Measurements from ENCODE around the gene HEXIM1. TPM values are rescaled to one million over a fixed set of nuclear protein-coding genes. Genes with fewer than 3 reads are reported as not detected.

Gene HEXIM1
- total RNA-seq, 2 experiments from 2014 or later: 12.1 to 16.4 TPM

Small RNA genes within 50 kb of the gene (microRNA-seq; reads per million reads assigned to microRNA genes)
- gene MIR6784 (ENCODE audit: borderline replicate concordance): not detected

Small RNA genes within 50 kb of the gene (small RNA-seq; reads per million reads assigned to genes)
- gene MIR6784: not detected

Other genes starting within 250 kb of the HEXIM1 start
- 73.5 and 91.4 TPM in 2 replicates for gene EFTUD2, start 249.0 kb upstream of the HEXIM1 start, total RNA-seq (2014; rRNA removed; shearing (Covaris generic))
- 133 and 148 TPM in 2 replicates for gene EFTUD2, start 249.0 kb upstream of the HEXIM1 start, total RNA-seq (2022)
- 0.51 TPM in 1 of 2 replicates, not detected in the other for gene GFAP, start 233.0 kb upstream of the HEXIM1 start, total RNA-seq (2014; rRNA removed; shearing (Covaris generic))
- gene GFAP, start 233.0 kb upstream of the HEXIM1 start, total RNA-seq (2022): not detected in 2 replicates
- gene KIF18B, start 200.7 kb upstream of the HEXIM1 start, total RNA-seq (2014; rRNA removed; shearing (Covaris generic)): 33.4 and 42.2 TPM in 2 replicates
- 126 and 146 TPM in 2 replicates for gene KIF18B, start 200.7 kb upstream of the HEXIM1 start, total RNA-seq (2022)
- gene C1QL1, start 180.2 kb upstream of the HEXIM1 start, total RNA-seq (2014; rRNA removed; shearing (Covaris generic)): not detected in 2 replicates
- gene C1QL1, start 180.2 kb upstream of the HEXIM1 start, total RNA-seq (2022): not detected in 2 replicates
- 40.8 and 53.1 TPM in 2 replicates for gene DCAKD, start 96.8 kb upstream of the HEXIM1 start, total RNA-seq (2014; rRNA removed; shearing (Covaris generic))
- 45.6 and 48.9 TPM in 2 replicates for gene DCAKD, start 96.8 kb upstream of the HEXIM1 start, total RNA-seq (2022)
- 65.7 and 82.3 TPM in 2 replicates for gene NMT1, start 87.2 kb upstream of the HEXIM1 start, total RNA-seq (2014; rRNA removed; shearing (Covaris generic))
- 126 and 134 TPM in 2 replicates for gene NMT1, start 87.2 kb upstream of the HEXIM1 start, total RNA-seq (2022)
- gene PLCD3, start 16.0 kb upstream of the HEXIM1 start, total RNA-seq (2014; rRNA removed; shearing (Covaris generic)): 1.4 and 3.6 TPM in 2 replicates
- gene PLCD3, start 16.0 kb upstream of the HEXIM1 start, total RNA-seq (2022): 1.7 and 4.6 TPM in 2 replicates
- gene ACBD4, start 12.8 kb upstream of the HEXIM1 start, total RNA-seq (2014; rRNA removed; shearing (Covaris generic)): 14.6 and 14.8 TPM in 2 replicates
- 22.2 and 24.0 TPM in 2 replicates for gene ACBD4, start 12.8 kb upstream of the HEXIM1 start, total RNA-seq (2022)
- 8.6 and 9.3 TPM in 2 replicates for gene HEXIM2, start 13.4 kb downstream of the HEXIM1 start, total RNA-seq (2014; rRNA removed; shearing (Covaris generic))
- gene HEXIM2, start 13.4 kb downstream of the HEXIM1 start, total RNA-seq (2022): 9.7 and 11.1 TPM in 2 replicates
- 44.8 and 55.1 TPM in 2 replicates for gene FMNL1, start 73.4 kb downstream of the HEXIM1 start, total RNA-seq (2014; rRNA removed; shearing (Covaris generic))
- 133 and 159 TPM in 2 replicates for gene FMNL1, start 73.4 kb downstream of the HEXIM1 start, total RNA-seq (2022)
- 0.41 TPM in 1 of 2 replicates, not detected in the other for gene SPATA32, start 113.6 kb downstream of the HEXIM1 start, total RNA-seq (2014; rRNA removed; shearing (Covaris generic))
- gene SPATA32, start 113.6 kb downstream of the HEXIM1 start, total RNA-seq (2022): 0.18 TPM in 1 of 2 replicates, not detected in the other
- 7.1 and 12.3 TPM in 2 replicates for gene MAP3K14, start 168.5 kb downstream of the HEXIM1 start, total RNA-seq (2014; rRNA removed; shearing (Covaris generic))
- gene MAP3K14, start 168.5 kb downstream of the HEXIM1 start, total RNA-seq (2022): 21.2 and 22.8 TPM in 2 replicates

Data from OCI-LY7 (cell line).